Esophagus mucosa (tissue), 1 donor: Measurements from ENCODE around the gene GTPBP4. TPM values are rescaled to one million over a fixed set of nuclear protein-coding genes. Genes with fewer than 3 reads are reported as not detected.

ENCODE experiments used
- ATAC-seq: fragments of 200-7000 bp; cut with Tn5 transposase; one replicate; pipeline ENCODE4 v1.9.1; 2020
- total RNA-seq: library from RNA; stranded (reverse); gene quantifications from one replicate; pipeline ENCODE4 v1.2.4, GENCODE V29; 2023
- donor health status: DM: yes; HTN: yes; CAD: no.

Gene GTPBP4
- total RNA-seq, 1 donor from 2014 or later: 29.6 TPM

- no peak for ATAC-seq
These were observed 19.6 kb upstream of the GTPBP4 start for GRCh38 chr10:968546-969199.

GRCh38 chr10:969473-970150 is 18.6 kb upstream of the GTPBP4 start:
- ATAC-seq: no peak

- ATAC-seq: peak; percentile 31
These were observed 17.7 kb upstream of the GTPBP4 start for GRCh38 chr10:970311-971149.

GRCh38 chr10:971150-971542 is 17.1 kb upstream of the GTPBP4 start:
- no peak for ATAC-seq

- ATAC-seq: peak; percentile 33
These were observed 16.6 kb upstream of the GTPBP4 start for GRCh38 chr10:971613-972012.

GRCh38 chr10:972763-973162 is 15.5 kb upstream of the GTPBP4 start:
- ATAC-seq: no peak

- peak; percentile 17 for ATAC-seq
These were observed 14.0 kb upstream of the GTPBP4 start for GRCh38 chr10:974038-974784.

GRCh38 chr10:974785-975074 is 13.5 kb upstream of the GTPBP4 start:
- ATAC-seq: no peak

GRCh38 chr10:976316-976715 is 11.9 kb upstream of the GTPBP4 start:
- no peak for ATAC-seq

GRCh38 chr10:978826-979421 is 9.3 kb upstream of the GTPBP4 start:
- ATAC-seq: no peak

- ATAC-seq: no peak
These were observed 7.7 kb upstream of the GTPBP4 start for GRCh38 chr10:980468-981093.

GRCh38 chr10:983401-983800 is 4.8 kb upstream of the GTPBP4 start:
- ATAC-seq: no peak

- no peak for ATAC-seq
These were observed 4.1 kb upstream of the GTPBP4 start for GRCh38 chr10:983971-984655.

- ATAC-seq: no peak
These were observed 2.9 kb upstream of the GTPBP4 start for GRCh38 chr10:985361-985760.

- ATAC-seq: peak; percentile 72
These were observed 2.0 kb upstream of the GTPBP4 start for GRCh38 chr10:986137-986825.

GRCh38 chr10:986881-987619 is 1.2 kb upstream of the GTPBP4 start:
- no peak for ATAC-seq

GRCh38 chr10:987620-987869 is 689 bp upstream of the GTPBP4 start:
- peak; percentile 35 for ATAC-seq

GRCh38 chr10:988667-989545 is 672 bp downstream of the GTPBP4 start:
- no peak for ATAC-seq

- no peak for ATAC-seq
These were observed 2.6 kb downstream of the GTPBP4 start for GRCh38 chr10:990808-991207.
